NCI-H1105 (cell line): ENCODE data around the gene TJP2.

ENCODE experiments used
- DNase-seq: peaks from one replicate; lab custom pipeline; 2025; lab: John Stamatoyannopoulos, UW

Gene TJP2

GRCh38 chr9:69173891-69174615 is at the start of gene TJP2:
TSS of gene TJP2 (plus strand) at chr9:69174277. CDS start at chr9:69174373, 96 bp downstream.
- DNase-seq = no peak

DNA sequence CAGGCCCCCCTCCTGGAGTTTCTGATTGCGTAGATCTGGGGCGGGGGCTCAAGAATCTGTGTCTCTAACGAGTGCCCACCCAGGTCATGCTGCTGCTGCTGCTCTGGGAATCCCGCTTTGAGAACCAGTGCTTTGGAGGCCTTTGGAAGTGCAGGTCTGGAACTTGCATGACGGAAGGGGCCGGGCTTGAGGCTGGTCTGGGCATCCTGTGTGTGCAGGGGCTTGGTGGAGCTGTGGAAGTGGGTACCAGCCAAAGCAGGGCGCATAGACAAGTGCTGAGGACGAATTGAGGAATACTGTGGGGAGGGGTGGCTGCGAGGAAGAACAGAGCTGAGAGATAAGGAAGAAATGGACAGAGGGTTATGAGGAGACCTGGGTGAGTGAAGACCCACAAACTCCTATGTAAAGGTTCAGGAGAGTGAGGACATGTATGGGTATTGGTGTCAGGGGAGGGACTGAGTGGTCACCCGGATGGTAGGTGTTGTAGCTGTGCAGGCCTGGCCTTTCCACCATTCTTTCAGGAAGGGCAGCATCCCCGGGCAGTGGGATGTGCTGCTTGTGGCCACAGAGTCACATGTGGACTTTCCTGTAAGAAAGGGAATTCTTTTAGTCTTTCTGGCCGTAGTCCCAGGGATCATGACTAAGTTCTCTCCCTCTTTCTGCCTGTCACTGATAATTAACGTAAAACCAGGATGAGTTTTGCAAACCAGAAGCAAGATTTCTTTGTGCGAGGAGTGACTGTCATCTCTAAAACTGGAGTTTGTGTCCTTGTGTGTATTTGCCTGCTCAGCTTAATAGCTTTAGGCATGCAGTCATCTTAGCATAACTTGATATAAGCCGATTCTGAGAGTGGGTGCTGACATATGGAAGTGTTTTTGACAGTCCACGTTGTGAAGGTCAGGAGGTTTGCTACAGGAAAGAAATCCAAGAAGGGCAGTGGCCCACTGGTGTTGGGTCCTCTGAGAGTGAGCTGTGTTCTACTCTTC is 43.3 kb upstream of the TJP2 start:
- no peak for DNase-seq

DNA sequence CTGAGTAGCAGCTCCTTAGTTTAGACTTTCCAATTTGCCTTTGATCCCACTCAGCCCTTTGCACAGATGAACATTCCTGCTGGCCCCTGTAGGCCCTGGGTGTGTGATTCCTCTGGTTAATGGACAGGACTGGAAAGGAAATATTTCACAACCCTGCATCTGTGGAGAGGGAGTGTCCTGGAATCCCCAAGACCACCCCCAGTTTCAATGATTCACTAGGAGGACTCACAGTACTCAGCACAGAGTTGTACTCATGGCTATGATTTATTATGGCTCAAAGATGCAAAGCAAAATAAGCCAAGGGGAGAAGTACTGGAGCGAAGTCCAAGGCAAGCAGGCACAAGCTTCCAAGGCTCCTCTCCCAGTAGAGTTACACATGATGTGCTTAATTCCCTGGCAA is 42.4 kb upstream of the TJP2 start:
- DNase-seq = no peak

DNA sequence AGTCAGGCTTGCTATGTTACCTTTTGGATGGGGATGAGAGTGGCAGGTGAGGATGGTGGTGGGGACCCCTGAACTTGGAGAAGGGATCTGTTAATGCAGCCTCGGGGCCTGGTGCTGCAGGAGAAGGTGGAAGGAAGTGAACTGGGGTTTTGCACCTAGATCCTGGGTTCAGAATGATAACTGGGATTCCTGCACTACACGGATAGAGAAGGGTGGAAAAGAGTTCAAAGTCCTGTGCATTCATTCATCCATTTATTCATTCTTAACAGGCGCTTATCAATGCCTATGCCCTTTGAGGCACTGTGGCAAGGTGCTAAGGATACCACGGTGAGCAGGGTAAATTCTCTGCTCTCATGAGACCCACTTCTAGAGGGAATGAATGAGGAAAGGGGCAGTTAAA is 41.7 kb upstream of the TJP2 start:
- DNase-seq = no peak

GRCh38 chr9:69134412-69134811 is 39.7 kb upstream of the TJP2 start:
- DNase-seq = no peak

DNA sequence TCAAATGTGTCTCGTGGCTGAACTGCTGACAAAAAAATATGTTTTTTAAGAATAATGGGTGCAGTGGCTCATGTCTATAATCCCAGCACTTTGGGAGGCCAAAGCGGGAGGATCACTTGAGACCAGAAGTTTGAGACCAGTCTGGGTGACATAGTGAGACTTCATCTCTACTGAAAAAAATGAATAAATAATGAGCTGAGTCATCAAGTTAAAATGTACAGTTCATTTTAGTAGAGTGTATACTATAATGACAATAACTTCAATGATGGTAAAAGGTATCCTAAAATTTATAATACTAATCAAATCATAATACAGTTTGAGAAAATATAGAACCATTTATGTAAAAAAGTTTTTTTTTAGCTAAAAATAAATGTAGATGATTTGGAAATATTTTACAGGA is 37.9 kb upstream of the TJP2 start:
- DNase-seq = no peak

GRCh38 chr9:69136779-69137178 is 37.3 kb upstream of the TJP2 start:
- DNase-seq = no peak

GRCh38 chr9:69137311-69137710 is 36.8 kb upstream of the TJP2 start:
- no peak for DNase-seq

- DNase-seq = no peak
These were observed 34.5 kb upstream of the TJP2 start for GRCh38 chr9:69139596-69139995.

GRCh38 chr9:69140123-69140735 is 33.8 kb upstream of the TJP2 start:
- no peak for DNase-seq

DNA sequence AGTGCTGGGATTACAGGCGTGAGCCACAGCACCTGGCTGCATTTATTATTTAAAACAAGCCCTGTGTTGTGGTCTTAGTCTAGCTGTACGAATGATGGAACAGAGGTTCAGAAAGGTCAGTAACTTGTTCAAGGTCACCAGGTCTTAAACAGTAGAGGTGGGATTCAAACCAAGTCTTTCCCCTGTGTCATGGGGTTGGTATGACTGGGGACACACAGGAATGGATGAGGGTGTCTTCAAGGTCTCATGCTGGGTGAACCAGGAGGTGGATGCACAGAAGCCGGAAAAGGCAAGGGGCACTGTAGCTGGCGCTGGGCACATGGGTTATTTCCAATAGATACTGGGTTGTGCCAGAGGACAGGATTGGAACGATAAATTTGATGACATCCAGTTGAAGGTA is 32.2 kb upstream of the TJP2 start:
- DNase-seq = no peak

- DNase-seq = no peak
These were observed 30.8 kb upstream of the TJP2 start for GRCh38 chr9:69143291-69143690.

DNA sequence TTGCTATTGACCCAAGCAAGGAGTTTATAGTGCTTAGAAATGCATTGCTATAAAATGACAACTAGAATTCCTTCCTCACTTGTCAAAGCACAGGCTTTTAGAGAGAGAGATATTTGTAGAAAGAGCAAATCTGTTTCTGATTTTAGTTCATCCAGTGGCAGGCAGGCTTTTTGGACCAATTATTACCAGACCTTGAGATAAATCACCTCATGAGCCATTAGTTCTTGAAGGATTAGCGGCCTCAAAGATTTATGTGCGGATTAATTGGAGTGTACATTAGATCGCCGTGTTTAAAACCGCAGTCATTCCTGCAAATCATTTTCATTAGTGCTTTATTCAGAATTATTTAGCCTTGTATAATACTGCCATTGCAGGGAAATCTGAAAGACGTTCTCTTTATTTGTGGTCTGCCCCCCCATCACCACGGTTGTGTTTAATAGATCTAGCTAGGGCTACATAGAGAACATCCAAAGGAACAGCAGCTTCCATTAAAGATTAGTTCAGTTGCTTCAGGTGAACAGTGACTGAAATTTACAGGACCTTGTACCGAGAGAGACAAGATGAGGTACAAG is 28.8 kb upstream of the TJP2 start:
- no peak for DNase-seq

DNA sequence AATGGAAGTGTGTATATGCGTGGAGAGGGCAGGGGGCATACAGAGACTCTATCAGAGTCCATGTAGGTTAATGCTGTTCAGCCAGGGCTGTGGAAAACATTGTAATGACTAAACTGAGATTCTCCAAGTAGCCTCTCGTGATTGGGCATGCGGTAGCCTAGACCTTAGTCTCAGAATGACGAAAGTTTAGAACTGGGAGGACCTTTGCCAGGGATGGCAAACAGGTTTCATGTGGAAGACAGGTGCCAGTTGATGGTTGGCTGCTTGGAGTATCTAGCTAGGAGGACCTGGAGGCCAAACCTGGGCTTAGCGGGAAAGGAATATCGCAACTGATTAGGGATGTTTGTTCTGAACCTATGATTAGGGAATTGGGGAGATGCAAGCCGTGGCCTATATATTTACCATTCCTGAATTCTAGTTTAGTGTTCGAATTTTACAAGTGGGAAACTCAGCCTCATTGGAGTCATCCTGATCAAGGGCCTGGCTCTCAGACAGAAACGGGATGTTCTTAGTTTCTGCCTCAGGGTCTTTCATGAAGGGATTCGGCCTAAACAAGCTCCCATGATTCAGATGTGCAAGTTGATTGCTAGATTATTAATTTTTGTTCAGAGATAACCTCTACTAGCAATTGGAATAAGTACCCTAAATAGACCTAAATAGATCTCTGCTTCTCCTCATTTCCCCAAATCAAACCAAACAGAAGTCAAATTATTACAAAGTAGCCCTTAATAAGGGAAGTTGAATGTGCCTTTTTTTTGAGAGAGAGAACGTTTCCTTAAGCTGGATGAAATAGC is 26.8 kb upstream of the TJP2 start:
- DNase-seq = no peak

GRCh38 chr9:69149321-69149807 is 24.7 kb upstream of the TJP2 start:
- DNase-seq = no peak

DNA sequence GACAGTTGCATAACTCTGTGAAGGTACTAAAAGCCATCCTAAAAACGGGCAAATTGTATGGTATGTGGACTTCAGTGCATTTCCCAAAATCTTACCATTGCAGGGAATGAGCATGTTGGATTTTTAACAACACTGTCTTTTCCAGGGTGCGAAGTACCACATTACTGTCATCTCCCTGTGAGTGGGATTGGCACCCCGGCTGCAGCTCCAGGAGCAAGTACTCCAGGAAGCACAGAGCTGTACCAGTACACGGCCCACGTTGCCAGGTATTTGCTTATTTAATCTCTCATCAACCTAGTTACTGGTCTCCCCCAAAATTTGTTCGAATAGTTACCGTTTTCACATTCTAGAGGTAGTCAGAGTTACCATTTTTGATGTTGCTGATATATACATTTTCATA is 22.6 kb upstream of the TJP2 start:
- DNase-seq = no peak

DNA sequence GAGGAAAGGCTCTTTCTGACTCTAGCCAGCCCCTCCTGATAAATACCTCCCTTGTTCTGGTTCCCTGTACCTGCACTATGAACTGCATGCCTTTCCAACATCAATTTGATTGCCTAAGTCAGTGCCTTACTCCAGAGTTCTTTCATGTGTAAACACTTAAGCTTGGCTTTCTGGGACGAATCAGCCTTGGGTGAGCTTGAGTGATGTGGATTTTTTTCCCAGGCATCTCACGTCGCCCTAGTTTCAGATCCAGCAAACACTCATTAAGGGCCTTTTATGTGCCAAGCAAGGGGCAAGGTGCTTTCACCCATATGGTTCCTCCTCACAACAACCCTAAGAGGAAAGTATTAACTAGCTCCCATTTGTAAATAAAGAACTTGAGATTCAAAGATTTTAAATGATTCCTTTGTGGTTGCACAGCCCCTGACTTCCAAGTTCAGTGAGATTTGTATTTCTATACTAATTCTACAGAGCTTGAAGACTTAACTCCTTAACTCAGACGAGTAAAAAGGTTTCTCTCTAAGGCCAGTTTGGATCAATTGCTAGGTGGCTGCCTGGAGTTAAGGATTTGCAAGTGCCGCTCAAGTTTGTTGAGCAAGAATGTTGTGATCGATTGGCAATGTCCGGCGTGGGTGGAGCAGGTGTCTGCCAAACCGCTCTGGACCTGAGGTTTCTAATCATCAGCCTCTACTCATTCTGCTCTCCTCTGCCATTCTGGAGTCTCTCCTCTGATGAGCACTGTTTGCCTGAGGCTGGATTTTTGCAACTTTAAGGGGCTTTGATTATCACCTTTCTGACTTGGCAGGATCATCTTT is 20.2 kb upstream of the TJP2 start:
- no peak for DNase-seq

GRCh38 chr9:69155341-69156030 is 18.6 kb upstream of the TJP2 start:
- no peak for DNase-seq

DNA sequence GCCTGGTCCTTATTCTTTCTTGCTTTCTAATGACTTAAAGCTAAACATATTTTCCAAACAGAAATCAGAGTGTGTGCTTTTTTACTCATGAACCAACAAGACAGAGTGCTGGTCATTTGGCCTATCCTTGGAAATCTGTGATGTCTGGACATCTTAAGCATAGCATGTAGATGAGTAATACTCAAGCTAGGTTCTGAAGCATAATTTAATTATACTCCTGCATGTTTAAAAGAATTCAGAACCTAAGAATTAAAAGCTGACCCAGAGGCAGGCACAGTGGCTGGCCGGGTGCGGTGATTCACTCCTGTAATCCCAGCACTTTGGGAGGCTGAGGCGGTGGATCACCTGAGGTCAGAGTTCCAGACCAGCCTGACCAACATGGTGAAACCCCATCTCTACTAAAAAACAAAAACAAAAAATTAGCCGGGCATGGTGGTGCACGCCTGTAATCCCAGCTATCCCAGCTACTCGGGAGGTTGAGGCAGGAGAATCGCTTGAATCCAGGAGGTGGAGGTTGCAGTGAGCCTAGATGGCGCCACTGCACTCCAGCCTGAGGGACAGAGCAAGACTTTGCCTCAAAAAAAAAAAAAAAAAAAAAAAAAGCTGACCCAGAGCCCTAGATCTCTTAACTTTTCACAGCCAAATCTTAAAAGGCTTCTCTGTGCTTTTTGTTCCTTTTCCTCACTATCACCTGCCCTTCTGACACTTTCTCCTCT is 16.2 kb upstream of the TJP2 start:
- DNase-seq = no peak
